HG03571 (cell line): ENCODE measurements around the gene CACNA1B.
"Not testable (repeated sequence)": the region's sequence is repeated elsewhere in the genome, so short reads cannot be mapped to it uniquely, and the experiment has no call there.

Experiments
- ATAC-seq: cut with Tn5 transposase; IDR thresholded peaks from one replicate; pipeline ENCODE4 v1.9.1; 2021; ENCODE audit not compliant: unreplicated experiment

Gene CACNA1B

DNA sequence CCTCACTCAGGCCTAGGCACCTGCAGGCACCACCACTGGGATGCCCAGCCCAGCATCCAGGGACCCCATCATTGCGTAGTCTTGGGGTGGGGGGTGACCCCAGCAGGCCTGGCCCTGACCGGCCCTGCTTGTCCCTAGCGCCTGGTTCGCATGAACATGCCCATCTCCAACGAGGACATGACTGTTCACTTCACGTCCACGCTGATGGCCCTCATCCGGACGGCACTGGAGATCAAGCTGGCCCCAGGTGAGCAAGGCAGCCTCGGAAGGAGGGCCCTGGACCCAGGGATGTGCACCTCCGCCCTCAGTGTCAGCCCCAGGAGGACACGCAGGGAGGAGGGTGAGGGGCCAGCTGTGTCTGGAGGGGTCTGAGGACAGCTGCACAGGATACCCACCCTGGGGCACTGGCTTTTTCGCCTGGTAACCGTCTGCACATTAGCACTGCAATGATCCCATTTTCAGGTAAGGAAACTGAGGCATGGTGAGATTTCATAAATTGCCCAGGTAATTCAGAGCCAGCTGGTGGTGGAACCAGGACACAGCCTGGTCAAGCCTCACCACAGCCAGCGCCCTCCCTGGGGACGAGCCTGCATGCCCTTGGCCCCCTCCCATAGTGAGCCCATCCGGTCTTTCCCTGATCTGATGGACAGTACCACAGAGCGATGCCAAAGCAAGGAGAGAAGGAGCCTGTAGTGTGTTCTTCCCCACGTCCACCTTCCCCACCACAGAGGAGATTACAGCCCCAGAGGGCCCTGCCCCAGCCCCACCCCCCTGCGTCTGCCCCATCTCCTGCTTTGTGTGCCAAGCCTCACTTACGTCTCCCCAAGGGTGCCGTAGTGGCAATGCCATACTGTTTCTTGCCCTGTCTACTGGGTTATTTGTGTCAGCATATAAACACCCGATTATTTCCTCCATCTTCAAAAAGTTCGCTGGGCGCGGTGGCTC is 228.3 kb downstream of the CACNA1B start:
- no peak for ATAC-seq

- ATAC-seq, result not testable (repeated sequence)
Measured at GRCh38 chr9:138107039-138107438, 229.5 kb downstream of the CACNA1B start.

DNA sequence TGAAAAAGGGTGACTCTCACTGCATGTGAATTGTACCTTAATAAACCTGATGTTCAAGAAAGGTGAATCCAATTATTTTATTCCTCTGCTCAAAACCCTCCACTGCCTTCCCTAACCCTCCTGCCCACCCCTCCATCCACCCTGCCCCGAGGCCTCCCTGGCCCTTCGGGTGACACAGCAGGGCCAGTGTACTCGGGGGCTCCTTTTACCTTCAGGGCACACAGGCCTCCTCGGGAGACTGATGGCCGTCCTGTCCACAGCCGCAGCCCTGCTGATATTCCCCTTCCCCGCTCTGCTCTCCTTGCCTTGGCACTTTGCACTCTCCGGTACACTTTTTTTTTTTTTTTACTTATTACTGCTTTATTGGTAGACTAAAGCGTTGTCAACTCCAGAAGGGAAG is 234.0 kb downstream of the CACNA1B start:
- ATAC-seq, result no peak

GRCh38 chr9:138112090-138112748 is 234.6 kb downstream of the CACNA1B start:
- no peak for ATAC-seq

GRCh38 chr9:138112791-138113600 is 235.4 kb downstream of the CACNA1B start:
- no peak for ATAC-seq

- not testable (repeated sequence) for ATAC-seq
Measured at GRCh38 chr9:138113701-138114325, 236.2 kb downstream of the CACNA1B start.

GRCh38 chr9:138114501-138115245 is 237.1 kb downstream of the CACNA1B start:
- ATAC-seq, result no peak

DNA sequence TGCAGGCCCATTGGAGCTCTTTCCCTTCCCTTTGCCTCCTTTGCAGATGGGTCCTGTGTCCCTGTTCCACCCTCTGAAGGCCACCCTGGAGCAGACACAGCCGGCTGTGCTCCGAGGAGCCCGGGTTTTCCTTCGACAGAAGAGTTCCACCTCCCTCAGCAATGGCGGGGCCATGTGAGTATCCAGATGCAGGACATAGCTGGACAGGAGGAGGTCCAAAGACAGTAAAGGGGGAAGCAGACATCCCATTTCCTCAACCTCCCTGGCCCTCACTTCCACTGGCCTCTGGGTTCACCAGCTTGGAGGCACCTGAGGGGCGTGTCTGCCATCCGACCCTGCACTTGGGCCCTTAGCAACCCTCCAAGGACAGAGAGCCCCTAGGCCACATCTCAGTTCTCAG is 237.9 kb downstream of the CACNA1B start:
- ATAC-seq, result no peak

DNA sequence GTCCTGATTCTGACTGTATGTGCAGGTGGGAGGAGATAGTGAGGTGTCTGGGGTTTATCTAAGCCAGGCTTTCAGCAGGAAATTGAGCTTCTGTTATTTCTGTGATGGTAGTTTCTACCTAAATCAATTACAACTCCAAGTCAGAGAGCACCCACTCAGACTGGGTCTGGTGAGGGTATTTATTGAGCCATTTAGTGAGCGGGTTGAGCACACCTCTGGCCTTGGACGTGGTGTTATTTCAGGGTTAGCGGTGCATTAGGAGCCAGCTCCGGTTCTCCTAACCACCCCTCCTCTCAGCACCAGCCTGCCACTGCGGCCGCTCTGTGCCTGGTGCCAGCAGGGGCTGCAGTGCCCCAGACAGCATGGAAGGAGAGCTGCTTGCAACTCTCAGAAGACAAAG is 238.9 kb downstream of the CACNA1B start:
- no peak for ATAC-seq

DNA sequence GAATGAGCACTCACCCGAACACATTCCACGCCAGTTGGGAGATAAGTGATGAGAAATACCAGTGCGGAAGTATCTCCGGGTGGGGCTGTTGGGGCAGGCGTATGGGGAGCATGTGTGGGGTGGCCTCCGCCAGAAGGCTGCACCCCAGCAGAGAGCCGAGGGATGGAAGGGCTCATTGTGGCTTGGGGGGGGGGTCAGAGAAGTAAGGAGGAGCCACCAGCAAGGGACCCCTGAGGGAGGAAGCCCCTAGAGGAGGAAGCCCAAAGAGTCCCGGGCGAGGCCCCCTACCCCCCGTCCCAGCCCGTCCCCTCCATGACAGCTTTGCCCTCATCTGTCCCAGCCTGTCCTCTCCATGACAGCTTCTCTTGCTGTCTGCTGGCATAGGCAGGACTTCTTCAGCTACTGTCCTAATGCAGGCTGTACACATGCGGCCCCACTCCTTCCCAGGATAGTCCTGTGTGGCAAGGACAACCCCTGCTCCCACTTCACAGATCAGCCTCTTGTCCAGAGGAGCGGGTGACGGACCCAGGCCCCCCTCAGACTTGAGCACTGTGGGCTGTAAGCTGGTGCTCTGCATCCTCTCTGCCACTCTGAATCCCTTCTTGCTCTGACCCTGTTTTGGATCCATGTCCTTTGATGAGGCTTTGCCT is 239.6 kb downstream of the CACNA1B start:
- no peak for ATAC-seq

GRCh38 chr9:138117836-138118235 is 240.3 kb downstream of the CACNA1B start:
- no peak for ATAC-seq

DNA sequence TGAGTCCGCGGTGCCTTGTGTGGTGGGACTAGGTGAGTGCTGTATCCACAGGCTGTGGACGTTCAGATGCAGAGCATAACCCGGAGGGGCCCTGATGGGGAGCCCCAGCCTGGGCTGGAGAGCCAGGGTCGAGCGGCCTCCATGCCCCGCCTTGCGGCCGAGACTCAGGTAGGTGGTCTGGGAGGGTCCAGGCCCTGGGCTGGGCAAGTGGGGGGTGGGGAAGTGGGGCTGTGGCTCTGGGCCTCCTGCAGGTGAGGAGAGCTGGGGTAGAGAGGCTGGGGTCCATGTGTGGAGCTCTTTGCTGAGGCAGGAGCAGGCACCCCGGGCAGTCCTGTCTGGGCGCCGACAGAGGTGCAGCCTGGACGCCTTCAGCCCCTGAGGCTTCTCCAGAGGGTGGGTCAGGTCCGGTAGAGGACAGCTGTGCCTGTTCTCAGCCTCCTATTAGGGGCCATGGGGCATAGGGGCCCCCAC is 241.1 kb downstream of the CACNA1B start:
- no peak for ATAC-seq

GRCh38 chr9:138119202-138120027 is 241.8 kb downstream of the CACNA1B start:
- no peak for ATAC-seq

DNA sequence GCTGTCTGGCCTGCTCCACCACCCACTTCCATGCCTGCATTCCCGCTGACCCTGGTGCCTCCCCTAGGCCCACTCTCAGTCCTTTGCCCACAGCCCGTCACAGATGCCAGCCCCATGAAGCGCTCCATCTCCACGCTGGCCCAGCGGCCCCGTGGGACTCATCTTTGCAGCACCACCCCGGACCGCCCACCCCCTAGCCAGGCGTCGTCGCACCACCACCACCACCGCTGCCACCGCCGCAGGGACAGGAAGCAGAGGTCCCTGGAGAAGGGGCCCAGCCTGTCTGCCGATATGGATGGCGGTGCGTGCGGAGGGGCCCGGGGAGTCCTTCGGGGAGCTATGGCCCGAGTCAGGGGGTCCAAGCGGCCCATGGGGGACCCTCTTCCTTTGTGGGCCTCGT is 242.5 kb downstream of the CACNA1B start:
- ATAC-seq, result no peak

DNA sequence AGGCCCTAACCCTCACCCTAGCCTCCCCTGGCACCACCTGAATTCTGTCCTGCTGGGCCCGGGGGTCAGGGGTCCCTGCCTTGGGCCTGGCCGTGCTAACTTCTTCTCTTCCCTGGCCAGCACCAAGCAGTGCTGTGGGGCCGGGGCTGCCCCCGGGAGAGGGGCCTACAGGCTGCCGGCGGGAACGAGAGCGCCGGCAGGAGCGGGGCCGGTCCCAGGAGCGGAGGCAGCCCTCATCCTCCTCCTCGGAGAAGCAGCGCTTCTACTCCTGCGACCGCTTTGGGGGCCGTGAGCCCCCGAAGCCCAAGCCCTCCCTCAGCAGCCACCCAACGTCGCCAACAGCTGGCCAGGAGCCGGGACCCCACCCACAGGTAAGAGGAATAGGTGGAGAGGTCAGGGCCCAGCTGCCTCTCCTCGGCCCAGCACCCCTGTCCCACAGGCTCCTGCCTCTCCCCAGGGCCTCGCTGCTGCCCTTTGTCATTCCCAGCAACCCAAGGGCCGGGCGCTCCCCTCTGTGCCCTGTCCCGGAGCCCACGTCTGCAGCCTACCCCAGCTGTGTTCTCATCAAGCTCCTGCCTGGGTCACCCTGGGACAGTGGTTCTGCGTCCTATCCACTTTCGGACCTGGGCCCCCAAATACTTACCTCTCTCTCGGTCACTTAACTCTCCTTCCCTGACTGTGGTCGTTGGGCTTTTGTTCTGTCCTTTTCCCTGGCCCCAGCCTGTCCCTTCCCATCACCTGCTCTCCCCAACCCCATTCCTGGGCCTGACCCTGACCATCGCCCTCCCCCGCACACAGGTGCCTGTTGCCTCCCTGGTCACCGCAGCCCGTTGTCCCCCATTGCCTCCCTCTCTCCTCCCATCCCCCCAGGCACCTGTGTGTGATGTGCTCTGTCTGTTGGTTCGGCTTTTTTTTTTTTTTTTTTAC is 243.2 kb downstream of the CACNA1B start:
- no peak for ATAC-seq

GRCh38 chr9:138121438-138122050 is 244.0 kb downstream of the CACNA1B start:
- ATAC-seq, result no peak

GRCh38 chr9:138122201-138122600 is 244.6 kb downstream of the CACNA1B start:
- ATAC-seq, result no peak
